GM12891 (cell line): ENCODE results near the gene IAH1. TPM values are rescaled to one million over a fixed set of nuclear protein-coding genes. Genes with fewer than 3 reads are reported as not detected.

Experiments
- DNase-seq: peaks from one replicate; pipeline ENCODE4 v3.0.0; 2011; ENCODE audit warnings: low spot score; ENCODE audit not compliant: insufficient read length
- FAIRE-seq: peaks from 2 replicates; lab custom pipeline; 2011; peaks lifted over from hg19 to GRCh38; lab: Jason Lieb, UNC
- PAX5 ChIP-seq: IDR thresholded peaks from 2 replicates; pipeline ENCODE4 v1.6.1; 2011; ENCODE audit warnings: low read length, moderate library complexity, mild to moderate bottlenecking; ENCODE audit not compliant: insufficient read depth, severe bottlenecking
- POLR2A ChIP-seq: IDR thresholded peaks from 2 replicates; pipeline ENCODE4 v1.6.1; 2011; ENCODE audit warnings: low read depth, low read length, control low read depth
- POLR2AphosphoS5 ChIP-seq: IDR thresholded peaks from 2 replicates; pipeline ENCODE4 v1.6.1; 2011; ENCODE audit warnings: low read depth, low read length, control low read depth
- POU2F2 ChIP-seq: IDR thresholded peaks from 2 replicates; pipeline ENCODE4 v1.6.1; 2011; ENCODE audit warnings: low read depth, mild to moderate bottlenecking, control low read depth, low read length, moderate library complexity
- SPI1 ChIP-seq: IDR thresholded peaks from 2 replicates; pipeline ENCODE4 v1.6.1; 2011; ENCODE audit warnings: low read depth, low read length, control low read depth
- TAF1 ChIP-seq: IDR thresholded peaks from 2 replicates; pipeline ENCODE4 v1.6.1; 2011; ENCODE audit warnings: low read depth, low read length, control low read depth
- polyA plus RNA-seq: library from polyadenylated mRNA; unstranded; fragments of >200 nt; gene quantifications from one replicate; pipeline ENCODE4 v1.2.1, GENCODE V29; 2012; ENCODE audit warnings: low read depth, missing spikeins, inconsistent platforms; ENCODE audit not compliant: missing spikeins

Gene IAH1, protein sequence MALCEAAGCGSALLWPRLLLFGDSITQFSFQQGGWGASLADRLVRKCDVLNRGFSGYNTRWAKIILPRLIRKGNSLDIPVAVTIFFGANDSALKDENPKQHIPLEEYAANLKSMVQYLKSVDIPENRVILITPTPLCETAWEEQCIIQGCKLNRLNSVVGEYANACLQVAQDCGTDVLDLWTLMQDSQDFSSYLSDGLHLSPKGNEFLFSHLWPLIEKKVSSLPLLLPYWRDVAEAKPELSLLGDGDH
- 52.5 TPM for polyA plus RNA-seq

DNA sequence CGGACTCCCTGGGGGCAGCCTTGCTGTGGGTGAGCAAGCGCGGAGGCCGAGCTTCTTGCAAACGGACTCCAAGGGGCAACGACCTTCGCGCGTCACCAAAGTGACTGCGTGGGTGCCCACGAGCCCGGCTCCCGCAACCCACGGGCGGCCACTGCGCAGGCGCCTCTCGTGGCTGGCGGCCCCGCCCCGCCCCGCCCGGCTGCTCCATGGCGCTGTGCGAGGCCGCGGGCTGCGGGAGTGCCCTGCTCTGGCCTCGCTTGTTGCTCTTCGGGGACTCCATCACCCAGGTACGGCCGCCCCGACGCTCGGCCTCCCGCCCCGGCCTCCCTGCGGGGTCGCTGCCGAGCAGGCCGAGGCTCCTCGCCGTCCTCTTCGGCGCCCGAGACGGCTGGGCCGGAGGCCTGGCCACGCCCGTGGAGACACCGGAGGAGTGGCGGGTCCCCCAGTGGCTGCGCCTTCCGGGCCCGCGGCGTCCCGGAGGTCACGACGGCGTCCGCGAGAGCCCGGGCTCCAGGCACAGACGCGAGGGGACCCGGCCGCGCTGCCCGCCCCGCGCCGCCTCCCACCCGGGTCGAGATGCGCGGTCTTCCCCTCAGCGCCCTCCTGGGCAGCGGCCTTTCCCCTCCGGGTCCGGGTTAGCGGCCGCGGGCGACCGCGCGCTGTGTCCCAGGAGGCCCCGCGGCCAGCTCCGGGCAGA, at the start of gene IAH1:
Gene IAH1, plus strand, starts transcription at position 191 of the 697 bp plus-strand sequence. Its CDS starts 16 bp downstream, at position 207.
- FAIRE-seq (no peak), DNase-seq (peak; percentile 64)
- TF ChIP-seq PAX5 = no peak
- TF ChIP-seq POU2F2 = no peak
- TF ChIP-seq POLR2AphosphoS5 = no peak
- no peak; the same call in 1 of the 2 replicates for TF ChIP-seq TAF1
- no peak for TF ChIP-seq SPI1
- no peak for TF ChIP-seq POLR2A

DNA sequence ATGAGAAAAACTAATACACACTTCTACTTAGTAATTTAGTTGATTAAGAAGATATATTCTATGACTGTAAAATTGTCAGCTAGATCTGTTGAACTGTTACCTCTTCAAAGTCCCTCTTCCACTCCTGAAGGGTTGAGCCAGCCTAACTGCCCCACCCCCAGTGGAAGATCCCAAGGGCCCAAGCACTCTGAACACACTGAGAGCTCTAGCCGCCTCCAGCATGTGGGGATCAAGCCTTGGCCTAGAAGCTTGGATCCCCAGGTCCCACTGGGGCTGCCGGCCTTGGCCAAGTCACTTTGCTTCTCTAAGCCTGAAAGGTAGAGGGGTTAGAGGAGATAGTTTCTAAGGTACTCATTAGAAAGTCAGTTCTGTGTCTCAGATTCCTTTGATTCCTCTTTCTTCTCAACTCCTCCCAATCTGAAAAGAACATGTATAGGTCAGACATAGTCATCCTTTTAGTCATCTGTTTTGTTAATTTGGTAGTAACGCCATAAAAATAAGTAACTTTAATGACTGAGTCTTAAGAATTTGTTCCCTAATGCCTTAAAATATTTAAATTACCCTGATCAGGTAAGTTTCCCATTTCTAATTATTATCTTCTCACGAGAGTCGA, 45.3 kb upstream of the IAH1 start:
- TF ChIP-seq TAF1 (no peak), PAX5 (no peak), SPI1 (no peak), POLR2AphosphoS5 (no peak), POU2F2 (no peak), POLR2A (no peak)
- DNase-seq (no peak), FAIRE-seq (no peak)

DNA sequence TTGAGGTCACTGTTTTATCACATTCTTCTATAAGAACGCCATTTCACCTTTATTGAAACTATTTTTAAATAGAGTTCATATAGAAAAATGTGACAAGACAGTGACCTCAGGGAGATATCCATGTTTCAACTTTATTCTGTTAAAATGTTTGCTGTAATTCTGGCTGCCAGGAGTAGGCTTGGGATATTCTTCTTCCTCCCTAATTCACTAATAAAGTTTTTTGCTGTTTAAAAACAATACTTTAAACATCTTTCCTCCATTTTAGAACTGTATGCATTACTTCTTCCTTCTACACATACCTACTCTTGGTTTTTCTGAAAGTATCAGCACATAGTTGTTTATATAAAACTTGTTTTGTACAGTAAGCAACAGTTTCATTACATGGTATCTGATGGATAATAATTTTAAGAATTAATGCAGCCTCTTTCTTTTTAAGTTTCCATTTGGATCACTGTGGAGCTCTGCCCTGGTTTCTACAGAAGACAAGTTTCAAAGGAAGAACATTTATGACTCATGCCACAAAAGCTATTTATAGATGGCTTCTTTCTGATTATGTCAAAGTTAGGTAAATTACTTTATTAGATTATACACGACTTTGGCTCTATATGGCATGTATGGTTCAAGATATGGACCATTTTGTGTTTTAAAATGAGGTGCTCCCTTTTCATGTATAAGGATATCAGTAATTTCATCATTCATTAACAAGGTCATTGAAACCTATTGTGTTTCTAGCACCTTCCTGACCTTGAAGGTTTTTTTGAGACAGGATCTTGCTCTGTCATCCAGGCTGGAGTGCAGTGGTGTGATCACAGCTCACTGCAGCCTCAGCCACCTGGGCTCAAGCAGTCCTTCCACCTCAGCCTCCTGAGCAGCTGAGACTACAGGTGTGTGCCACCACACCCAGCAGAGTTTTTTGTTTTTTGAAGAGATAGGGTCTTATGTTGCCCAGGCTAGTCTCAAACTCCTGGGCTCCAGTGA, 43.7 kb upstream of the IAH1 start:
- no peak for TF ChIP-seq SPI1
- TF ChIP-seq TAF1 = no peak
- TF ChIP-seq POLR2A = no peak
- no peak for TF ChIP-seq POU2F2
- no peak for TF ChIP-seq PAX5
- FAIRE-seq (no peak), DNase-seq (no peak)

DNA sequence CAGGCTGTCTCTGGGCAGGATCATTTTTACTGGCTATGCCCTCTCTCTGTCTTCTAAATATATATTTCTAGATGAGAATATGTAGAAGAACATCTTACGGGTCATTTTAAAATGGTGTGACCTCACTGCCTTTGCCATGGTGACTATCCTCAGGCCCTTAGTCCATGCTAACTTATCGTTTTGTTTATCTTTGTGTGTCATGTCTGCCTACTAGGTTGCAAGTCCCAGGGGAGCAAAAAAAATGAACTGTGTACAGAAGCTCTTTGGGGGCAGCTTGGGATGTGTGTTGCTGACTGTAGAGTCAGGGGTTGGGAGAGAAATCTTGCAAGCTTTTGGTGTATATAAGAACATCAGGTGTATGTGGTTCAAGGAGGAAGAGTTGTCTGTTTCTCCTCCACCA, 39.9 kb upstream of the IAH1 start:
- TF ChIP-seq POLR2AphosphoS5 (no peak), TAF1 (no peak), POU2F2 (no peak), PAX5 (no peak)
- no peak for FAIRE-seq

DNA sequence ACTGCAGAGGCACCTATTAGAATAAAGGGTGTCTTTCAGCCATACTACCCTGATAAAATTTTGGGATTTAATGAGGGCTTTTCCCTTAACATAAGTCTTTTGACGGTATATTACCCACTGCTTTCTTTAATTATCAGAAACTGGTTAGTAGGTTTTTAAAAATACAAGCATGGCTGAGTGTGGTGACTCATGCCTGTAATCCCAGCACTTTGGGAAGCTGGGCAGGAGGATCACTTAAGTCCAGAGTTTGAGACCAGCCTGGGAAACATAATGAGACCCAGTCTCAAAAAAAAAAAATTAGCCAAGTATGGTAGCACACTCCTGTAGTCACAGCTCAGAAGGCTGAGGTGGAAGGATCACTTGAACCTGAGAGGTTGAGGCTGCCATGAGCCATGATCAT, 34.8 kb upstream of the IAH1 start:
- no peak for DNase-seq
- FAIRE-seq = no peak
- TF ChIP-seq PAX5 (no peak), POLR2AphosphoS5 (no peak), TAF1 (no peak), POLR2A (no peak), SPI1 (no peak), POU2F2 (no peak)

More for the DNA sequence above, 39.9 kb upstream of the IAH1 start:
- no peak for DNase-seq

DNA sequence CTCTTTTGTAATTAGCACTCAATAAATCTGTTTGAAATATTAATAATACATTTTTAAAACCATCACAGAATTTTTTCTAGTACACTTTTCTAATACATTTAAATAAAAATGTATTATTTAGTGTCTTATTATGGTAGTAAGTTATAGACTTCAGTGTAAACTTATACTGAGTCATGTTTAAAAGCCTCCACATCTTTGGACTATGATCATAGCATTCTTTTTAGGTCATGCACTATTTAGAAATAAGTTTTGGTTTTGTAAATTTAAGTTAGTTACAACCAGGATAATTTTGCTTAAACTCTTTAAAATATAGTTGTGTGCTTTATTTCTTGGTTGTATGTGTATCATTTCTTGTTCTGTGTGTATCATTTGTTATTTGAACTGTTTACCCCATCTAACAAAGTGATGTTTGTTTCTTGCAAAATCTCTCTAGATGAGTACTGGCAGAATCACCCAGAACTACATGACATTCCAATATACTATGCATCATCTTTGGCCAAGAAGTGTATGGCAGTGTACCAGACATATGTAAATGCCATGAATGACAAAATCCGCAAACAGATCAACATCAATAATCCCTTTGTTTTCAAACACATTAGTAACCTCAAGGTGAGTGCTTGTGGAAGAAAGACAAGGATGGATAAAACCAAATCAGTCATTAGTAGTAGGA, 34.2 kb upstream of the IAH1 start:
- DNase-seq (no peak), FAIRE-seq (no peak)

DNA sequence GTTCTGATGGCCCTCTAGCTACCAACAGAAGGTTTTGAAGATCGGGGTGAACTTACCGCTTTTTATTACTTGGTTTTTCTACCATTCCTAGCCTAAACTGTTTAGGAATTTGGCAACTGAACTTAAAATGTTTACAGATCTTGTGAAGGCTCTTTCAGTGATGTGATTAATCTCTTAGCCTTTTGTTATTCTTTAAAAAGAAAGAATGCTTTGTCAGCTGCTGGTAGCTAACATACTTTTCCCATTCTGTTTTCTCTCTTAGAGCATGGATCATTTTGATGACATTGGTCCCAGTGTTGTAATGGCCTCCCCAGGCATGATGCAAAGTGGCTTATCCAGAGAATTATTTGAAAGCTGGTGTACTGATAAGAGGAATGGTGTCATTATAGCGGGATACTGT, 32.8 kb upstream of the IAH1 start:
- TF ChIP-seq POU2F2 = no peak
- TF ChIP-seq PAX5 = no peak
- no peak for TF ChIP-seq SPI1
- DNase-seq (no peak), FAIRE-seq (no peak)

More for the DNA sequence above, 34.2 kb upstream of the IAH1 start:
- no peak for TF ChIP-seq TAF1
- TF ChIP-seq POLR2A = no peak
- TF ChIP-seq SPI1 = no peak
- no peak for TF ChIP-seq PAX5
- no peak for TF ChIP-seq POLR2AphosphoS5

DNA sequence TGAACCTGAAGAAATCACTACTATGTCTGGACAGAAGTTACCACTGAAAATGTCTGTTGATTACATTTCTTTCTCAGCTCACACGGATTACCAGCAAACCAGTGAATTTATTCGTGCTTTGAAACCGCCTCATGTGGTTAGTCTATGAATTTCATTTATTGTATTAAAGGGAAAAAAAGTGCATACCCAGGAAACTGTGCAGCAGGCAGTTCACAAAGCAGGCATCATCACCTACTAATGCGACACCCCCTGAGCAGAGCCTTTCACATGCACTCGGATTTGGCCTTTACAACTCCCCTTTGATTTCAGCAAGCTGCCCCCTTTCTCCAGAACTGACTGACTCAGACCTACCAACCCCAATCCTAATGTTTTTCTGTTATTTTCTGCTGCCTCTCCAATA, 30.8 kb upstream of the IAH1 start:
- no peak for FAIRE-seq
- TF ChIP-seq TAF1 = no peak
- no peak for TF ChIP-seq PAX5
- no peak for TF ChIP-seq POLR2A
- no peak for DNase-seq

DNA sequence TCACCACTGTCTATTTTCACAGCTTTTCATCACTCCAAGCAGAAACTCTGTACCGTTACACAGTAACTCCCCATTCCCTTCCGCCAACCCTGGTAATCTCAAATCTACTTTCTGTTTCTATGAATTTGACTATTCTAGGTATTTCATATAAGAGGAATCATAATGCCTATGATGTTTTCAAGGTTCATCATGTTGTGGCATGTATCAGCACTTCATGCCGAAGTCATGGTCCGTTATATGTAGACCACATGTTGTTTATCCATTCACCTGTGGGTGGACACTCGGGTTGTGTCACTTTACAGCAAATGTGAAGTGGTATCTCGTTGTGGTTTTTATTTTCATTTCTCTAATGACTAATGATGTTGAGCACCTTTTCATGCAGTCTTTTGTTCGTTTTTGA, 29.3 kb upstream of the IAH1 start:
- no peak for DNase-seq
- no peak for TF ChIP-seq SPI1
- FAIRE-seq = no peak

DNA sequence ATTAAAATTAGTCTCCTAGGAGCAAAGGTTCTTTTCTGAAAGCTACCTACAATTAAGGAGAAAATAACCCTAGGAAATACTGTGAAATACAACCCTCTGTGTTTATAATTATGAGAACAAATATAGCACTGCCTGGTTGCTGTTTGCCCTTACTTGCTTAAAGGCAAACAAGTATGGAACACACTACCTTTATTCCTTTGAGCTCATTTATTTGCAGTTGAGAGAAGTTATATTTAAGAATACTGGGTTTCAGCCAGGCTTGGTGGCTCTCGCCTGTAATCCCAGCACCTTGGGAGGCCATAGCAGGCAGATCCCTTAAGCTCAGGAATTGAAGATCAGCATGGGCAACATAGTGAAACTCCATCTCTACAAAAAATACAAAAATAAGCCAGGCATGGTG, 23.1 kb upstream of the IAH1 start:
- FAIRE-seq = no peak
- TF ChIP-seq PAX5 (no peak), POLR2A (no peak), SPI1 (no peak), POU2F2 (no peak), POLR2AphosphoS5 (no peak), TAF1 (no peak)

More for the DNA sequence above, 23.1 kb upstream of the IAH1 start:
- no peak for DNase-seq
